Mucosa of descending colon (tissue), 3 donors: ENCODE results near the gene ANKRD11. TPM values are rescaled to one million over a fixed set of nuclear protein-coding genes. Genes with fewer than 3 reads are reported as not detected.

Experiments used
- ATAC-seq: fragments of 200-7000 bp; cut with Tn5 transposase; one replicate; pipeline ENCODE4 v1.9.1; 2020; ENCODE audit warnings: mild to moderate bottlenecking, moderate library complexity
- DNase-seq, 3 donors: peaks; one replicate each; pipeline ENCODE4 v3.0.0-alpha.2; 2020
- H3K36me3 ChIP-seq: fragments of 200-600 bp; one replicate; pipeline ENCODE4 v1.8.0; 2021; ENCODE audit warnings: low read depth, mild to moderate bottlenecking
- H3K4me1 ChIP-seq: fragments of 200-600 bp; one replicate; pipeline ENCODE4 v1.8.0; 2021; ENCODE audit warnings: low read depth, mild to moderate bottlenecking
- H3K4me3 ChIP-seq: fragments of 200-600 bp; one replicate; pipeline ENCODE4 v1.8.0; 2021; ENCODE audit warnings: mild to moderate bottlenecking
- H3K9me3 ChIP-seq: fragments of 200-600 bp; one replicate; pipeline ENCODE4 v1.8.0; 2021; ENCODE audit warnings: mild to moderate bottlenecking
- CTCF ChIP-seq: fragments of 200-600 bp; IDR thresholded peaks from one replicate; pipeline ENCODE4 v1.8.0; 2022; ENCODE audit warnings: antibody characterized with exemption, mild to moderate bottlenecking
- intact Hi-C, 2 donors: fragments of 100-400 bp; cut with DNase I in 1 of 2; cut with micrococcal nuclease in 1 of 2; formaldehyde crosslinking; loops; one replicate each; pipeline versions ENCODE4 v1.11.0 to v1.11.1; 2022; cut with DNase I, micrococcal nuclease
- total RNA-seq, 3 donors: library from RNA; stranded (reverse); fragmentation: NEBNext Ultra II Directional in 2 of 3; extraction: Animal tissue kit (Norgen Biotek cat#: 25700) in 2 of 3; gene quantifications; one replicate each; pipeline versions ENCODE4 v1.2.1 to v1.2.4, GENCODE V29; 2021 to 2023
- donor health status: DM: no; HTN: no; CAD: no; lungs with moderate emphysema.
- donor health status: DM: no; HTN: no; CAD: no.
- donor health status: DM: no; HTN: yes; CAD: no.

The ANKRD11 gene
- total RNA-seq, 3 donors from 2014 or later: 125 to 127 (median 127) TPM

GRCh38 chr16:89452241-89452640, 38.1 kb downstream of the ANKRD11 start:
- Histone ChIP-seq H3K36me3 (no peaks in the 10 kb centered on the region), H3K9me3 (no peaks in the 10 kb centered on the region), H3K4me3 (no peak overlapping the region), H3K4me1 (peaks cover 34% of the 10 kb centered on the region)
- DNase-seq: no peak
- intact Hi-C loops: no loop called here
- no peak for TF ChIP-seq CTCF
- no peak for ATAC-seq

DNA sequence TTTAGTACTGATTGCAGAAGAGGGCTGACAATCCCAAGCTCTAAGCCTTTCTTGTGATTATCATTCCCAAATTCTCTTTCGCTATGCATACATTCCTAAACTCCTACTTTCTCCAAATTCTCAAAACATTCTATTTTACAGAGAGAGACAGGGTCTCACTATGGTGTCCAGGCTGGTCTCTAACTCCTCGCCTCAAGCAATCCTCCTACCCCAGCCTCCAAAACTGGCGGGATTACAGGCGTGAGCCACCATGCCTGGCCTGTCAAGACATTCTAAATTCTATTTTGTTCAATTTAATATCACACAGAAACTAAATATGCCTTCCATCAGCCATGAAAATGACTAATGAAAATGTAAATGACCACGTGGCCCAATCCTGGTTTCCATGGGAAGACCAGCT, 39.8 kb downstream of the ANKRD11 start:
- H3K36me3 ChIP-seq: no peaks in the 10 kb centered on the region
- no peaks in the 10 kb centered on the region for H3K9me3 ChIP-seq
- TF ChIP-seq CTCF: no peak
- intact Hi-C loops: no loop called here
- ATAC-seq (no peak), DNase-seq (no peak)
- no peak overlapping the region for H3K4me3 ChIP-seq
- H3K4me1 ChIP-seq: peaks cover 37% of the 10 kb centered on the region

DNA sequence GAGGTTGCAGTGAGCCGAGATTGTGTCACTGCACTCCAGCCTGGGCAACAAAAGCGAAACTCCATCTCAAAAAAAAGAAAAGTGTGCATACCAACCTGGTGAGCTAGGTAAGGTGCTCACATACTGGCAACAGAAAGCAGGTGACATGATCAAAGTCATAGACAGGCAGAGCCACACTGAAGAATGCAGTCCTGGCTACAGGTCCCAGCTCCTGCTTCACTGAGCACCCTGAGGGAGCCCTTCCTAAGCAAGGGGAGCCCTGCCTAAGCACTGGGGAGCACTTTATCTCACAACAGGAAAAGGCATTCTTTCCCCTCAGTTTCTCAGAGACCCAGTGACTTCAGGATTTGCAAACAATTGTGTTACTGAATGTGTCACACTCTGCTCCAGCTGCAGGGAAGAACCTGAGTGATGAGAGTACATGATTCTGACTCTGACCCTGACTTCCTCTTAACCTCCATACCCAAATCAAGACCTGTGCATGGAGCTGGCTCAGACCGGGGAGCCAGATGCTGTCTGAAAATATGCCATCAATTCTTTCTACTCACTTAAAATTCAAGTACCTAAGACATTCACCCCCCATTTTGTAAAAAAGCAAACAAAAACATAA, 40.5 kb downstream of the ANKRD11 start:
- H3K4me3 ChIP-seq: no peak overlapping the region
- intact Hi-C loops: no loop called here
- no peak for TF ChIP-seq CTCF
- H3K9me3 ChIP-seq: no peaks in the 10 kb centered on the region
- no peaks in the 10 kb centered on the region for H3K36me3 ChIP-seq
- H3K4me1 ChIP-seq: peaks cover 44% of the 10 kb centered on the region
- no peak for DNase-seq
- peak; percentile 20 for ATAC-seq

GRCh38 chr16:89448656-89449055, 41.7 kb downstream of the ANKRD11 start:
- ATAC-seq (peak; percentile 72), DNase-seq (peak in 2 of 3 donors; percentile 64 to 66)
- intact Hi-C loops: no loop called here
- peaks cover 48% of the 10 kb centered on the region for H3K4me1 ChIP-seq
- H3K36me3 ChIP-seq: no peaks in the 10 kb centered on the region
- TF ChIP-seq CTCF: no peak
- H3K9me3 ChIP-seq: no peaks in the 10 kb centered on the region
- H3K4me3 ChIP-seq: no peak overlapping the region

GRCh38 chr16:89446975-89447293, 43.4 kb downstream of the ANKRD11 start:
- DNase-seq: no peak
- ATAC-seq: no peak
- Histone ChIP-seq H3K9me3 (no peaks in the 10 kb centered on the region), H3K4me1 (peaks cover 55% of the 10 kb centered on the region), H3K36me3 (no peaks in the 10 kb centered on the region), H3K4me3 (no peak overlapping the region)
- no peak for TF ChIP-seq CTCF
- intact Hi-C loops: no loop called here
